ENCODE results near the gene FLNB.

The FLNB gene

DNA sequence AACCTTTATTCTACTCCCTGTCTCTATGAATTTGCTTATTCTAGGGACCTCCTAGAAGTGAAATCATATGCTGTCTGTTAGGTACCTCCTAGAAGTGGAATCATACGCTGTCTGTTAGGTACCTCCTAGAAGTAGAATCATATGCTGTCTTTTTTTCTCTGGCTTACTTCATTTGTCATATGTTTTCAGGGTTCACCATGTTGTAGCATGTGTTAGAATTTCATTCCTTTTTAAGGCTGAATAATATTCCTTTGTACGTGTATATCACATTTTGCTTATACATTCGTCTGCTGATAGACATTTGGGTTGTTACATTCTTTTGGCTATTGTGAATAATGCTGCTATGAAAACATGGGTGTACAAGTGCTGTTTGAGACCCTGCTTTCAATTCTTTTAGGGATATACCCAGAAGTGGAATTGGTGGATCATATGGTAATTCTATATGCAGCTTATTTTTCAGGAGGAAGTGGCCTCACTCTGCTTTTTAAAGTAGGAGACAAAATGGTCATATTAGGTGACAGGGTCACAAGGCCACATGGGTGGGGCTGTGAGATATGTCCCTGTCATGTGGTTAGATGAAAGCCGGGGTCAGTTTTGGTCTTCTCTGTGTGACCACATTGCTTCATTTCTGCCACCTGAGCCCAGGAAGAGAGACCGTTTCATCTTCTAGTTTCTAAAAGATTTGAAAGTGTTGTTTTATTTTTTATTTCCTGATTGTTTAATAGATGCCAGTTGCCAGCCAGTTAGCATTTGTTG, 76.7 kb downstream of the FLNB start:
- DNase-seq, result no peak

DNA sequence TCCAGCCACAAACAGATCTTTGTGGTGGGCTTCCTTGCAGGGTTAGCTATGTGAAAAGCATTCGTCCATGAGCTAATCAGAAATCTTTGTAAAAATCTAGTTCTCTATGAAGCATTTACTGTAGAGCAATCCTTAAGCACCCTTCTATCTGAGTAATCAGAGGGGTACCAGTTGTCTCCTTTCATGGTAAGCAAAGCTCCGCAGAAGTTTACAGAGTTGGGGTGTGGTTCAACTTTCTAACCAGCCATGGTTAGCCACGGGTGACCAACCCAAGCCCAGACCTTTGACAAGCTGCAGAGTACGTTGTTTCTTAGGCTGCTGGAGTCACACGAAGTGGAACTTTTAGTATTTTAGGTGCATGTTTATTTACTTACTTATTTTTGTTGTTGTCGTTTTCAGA, 77.4 kb downstream of the FLNB start:
- DNase-seq, result no peak

DNA sequence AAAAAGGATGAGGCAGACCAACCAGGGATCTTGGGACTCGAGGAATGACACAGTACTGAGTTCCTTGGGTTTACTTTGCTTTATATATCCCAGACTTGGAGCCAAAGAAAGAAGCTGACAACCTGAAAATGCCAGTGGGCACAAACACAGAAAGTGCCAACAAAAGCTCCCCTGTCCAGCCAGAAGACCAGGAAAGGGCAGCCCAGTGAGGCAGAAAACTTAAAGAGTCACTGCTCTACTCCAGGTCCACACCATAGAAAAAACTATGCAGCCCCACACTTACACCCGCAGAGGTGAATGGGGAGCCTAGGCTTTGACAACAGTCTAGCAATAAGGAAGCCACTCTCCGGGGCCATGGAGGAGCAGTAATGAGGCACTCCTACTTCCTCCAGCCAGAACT, 80.3 kb downstream of the FLNB start:
- DNase-seq, result no peak

DNA sequence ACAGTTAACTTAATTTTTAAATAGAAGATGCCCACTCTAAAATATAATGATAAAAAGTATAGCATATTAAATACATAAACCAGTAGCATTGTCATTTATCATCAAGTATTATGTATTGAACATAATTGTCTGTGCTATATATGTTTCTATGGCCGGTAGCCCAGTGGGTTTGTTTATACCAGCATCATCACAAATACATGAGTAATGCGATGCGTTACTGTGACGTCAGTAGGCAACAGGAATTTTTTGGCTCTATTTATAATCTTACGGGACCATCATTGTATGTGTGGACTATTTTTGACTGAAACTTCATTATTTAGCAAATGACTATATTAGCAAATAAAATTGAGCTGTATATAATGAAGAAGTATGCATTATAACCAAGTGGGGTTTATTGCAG, 82.1 kb downstream of the FLNB start:
- no peak for DNase-seq

DNA sequence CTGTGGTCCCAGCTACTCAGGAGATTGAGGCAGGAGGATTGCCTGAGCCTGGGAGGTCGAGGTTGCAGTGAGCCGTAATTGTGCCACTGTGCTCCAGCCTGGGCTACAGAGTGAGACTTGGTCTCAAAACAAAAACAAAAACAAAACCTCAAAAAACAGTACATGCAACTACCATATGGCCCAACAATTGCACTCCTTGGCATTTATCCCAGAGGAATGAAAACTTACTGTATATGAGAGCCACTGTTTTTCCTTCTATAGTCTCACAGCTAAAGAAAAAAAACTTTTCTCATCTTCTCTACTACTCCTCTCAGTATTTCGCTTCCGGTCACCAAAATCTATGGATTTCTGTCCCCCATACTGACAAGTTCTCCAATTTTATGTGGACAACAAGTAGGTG, 84.3 kb downstream of the FLNB start:
- no peak for DNase-seq

DNA sequence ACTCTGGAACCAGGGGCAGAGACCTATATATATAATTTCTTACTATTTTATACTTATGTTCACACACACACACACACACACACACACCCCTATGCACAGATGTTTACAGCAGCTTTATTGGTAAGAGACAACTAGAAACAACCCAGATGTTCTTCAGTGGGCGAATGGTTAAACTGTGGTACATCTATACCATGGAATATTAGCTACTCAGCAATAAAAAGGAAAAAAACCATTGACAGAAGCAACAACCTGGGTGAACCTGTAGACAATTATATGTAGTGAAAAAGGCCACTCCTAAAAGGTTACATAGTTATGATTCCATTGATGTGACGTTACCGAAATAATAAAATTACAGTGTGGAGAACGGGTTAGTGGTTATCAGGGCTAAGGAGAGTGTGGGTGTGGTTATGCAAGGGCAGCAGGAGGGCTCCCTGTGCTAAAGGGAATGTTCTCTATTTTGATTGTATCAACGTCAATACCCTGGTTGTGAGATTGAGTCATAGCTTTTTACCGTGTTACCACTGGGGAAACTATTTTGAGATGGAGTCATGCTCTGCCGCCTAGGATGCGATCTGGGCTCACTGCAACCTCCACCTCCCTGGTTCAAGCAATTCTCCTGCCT, 85.5 kb downstream of the FLNB start:
- peak; percentile 63 for DNase-seq

DNA sequence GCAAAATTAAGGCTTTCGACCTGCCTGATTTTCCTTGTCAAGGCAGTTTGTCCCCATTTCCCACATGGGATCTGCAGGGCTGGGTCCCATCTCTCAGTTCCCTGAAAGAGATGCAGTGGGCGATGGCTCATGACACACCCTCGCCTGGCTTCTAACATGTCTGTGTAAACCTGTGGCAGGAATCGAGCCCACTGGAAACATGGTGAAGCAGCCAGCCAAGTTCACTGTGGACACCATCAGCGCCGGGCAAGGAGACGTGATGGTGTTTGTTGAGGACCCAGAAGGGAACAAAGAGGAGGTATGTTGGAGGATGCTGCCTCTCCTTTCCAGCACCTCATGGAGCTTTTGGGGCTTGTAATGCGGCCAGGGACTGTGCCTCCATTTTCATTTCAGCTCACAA, 86.4 kb downstream of the FLNB start:
- DNase-seq, result no peak

DNA sequence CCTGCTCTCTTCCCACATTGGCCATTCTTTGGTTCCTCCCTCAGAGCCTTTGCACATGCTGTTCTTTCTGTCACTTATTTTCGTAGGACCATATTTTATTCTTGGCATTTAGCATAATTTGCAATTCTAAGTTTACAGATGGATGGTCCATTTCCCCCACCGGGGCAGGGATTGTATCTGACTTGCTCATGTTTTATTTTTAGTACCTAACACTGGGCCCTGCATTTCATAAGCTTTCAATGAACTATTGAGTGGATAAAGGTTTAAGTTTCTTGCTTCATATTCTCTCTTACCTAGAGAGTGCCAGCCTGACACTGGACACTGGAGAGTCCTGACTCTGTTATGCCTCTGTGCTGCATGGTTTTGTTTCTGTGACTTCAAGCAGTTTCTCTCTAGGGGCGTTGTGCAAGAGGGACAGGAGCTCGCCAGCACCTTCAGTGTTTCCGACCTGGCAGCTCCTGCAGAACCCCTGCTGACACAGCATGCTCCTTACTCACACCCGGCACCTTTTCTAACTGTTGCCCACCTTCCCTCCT, 87.4 kb downstream of the FLNB start:
- no peak for DNase-seq

DNA sequence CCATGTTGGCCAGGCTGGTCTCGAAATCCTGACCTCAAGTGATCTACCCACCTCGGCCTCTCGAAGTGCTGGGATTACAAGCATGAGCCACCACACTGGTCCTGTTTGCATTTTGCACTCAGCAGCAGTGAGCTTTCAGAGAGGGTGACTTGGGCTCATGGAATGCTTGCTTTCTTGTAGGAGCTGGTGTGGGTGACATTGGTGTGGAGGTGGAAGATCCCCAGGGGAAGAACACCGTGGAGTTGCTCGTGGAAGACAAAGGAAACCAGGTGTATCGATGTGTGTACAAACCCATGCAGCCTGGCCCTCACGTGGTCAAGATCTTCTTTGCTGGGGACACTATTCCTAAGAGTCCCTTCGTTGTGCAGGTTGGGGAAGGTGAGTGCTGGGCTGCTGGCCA, 90.3 kb downstream of the FLNB start:
- DNase-seq, result no peak

DNA sequence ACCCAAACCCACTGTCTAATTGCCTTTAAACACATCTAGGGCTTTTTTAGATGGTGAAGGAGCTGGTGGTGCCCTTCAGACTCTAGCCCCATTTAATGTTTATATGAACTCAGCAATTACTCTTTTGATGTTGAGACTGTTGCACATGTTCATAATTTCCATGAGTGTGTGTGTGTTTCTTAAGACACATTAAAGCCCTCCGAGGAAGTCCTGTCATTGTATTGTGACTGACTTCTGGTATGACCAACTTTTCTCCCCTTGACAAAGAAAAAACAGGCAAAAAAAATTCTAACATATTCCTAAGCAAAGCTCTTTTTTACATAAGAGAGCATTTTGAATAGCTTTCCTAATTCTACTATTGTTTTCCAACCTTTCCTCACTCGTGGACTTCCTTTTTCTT, 91.6 kb downstream of the FLNB start:
- no peak for DNase-seq

DNA sequence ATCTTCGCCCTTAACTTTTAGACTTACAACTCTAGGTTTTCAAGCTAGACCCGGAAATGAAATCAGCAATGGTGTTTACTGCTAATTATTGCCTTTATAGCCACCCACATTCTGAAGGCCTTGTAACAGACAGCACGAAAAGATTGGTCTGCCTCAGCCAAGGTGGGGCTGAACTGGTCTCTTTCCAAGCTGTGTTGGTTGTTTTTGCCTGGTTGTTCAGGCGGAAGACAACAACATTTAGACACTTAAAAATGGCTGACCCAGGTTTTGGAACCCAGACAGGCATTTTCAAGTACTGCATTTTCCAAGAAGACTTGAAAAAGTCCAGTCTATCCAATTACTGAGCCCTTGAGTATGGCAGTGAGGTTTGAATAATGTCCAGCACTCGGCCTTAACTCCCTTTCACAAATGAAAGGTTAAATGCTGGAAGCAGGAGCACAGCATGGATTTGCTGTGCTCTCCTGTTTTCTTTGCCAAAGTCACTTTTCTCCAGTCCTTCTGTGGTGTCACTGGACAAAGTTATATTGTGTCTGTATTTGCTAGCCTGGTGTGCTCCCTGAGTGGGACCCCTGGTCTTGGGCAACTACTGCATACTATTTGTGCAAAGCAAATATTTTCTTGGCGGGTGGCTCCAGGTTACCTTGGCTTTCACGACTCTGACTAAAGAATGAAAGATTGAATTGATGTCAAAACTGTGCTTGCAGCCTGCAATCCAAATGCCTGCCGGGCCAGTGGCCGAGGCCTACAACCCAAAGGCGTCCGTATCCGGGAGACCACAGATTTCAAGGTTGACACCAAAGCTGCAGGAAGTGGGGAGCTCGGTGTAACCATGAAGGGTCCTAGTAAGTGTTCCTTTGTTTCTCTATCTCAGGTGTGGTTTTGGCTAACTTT, 93.5 kb downstream of the FLNB start:
- DNase-seq, result no peak

DNA sequence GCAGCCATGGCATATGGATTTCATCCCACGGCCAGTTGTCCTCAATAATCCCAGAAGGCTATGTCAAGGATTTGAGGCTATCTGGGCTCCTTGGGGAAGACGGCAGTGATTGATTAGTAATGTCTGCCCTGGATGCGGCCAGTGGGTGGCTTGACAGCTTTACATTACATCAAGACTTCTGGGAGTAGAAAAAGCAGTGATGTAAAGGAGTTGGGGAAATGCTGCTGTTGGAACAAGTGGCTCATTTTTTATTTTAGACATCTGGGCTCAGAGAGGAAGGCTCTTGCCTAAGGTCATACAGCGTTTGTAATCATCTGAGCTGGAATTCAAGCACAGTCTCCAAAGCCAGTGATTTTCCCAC, 94.1 kb downstream of the FLNB start:
- no peak for DNase-seq

DNA sequence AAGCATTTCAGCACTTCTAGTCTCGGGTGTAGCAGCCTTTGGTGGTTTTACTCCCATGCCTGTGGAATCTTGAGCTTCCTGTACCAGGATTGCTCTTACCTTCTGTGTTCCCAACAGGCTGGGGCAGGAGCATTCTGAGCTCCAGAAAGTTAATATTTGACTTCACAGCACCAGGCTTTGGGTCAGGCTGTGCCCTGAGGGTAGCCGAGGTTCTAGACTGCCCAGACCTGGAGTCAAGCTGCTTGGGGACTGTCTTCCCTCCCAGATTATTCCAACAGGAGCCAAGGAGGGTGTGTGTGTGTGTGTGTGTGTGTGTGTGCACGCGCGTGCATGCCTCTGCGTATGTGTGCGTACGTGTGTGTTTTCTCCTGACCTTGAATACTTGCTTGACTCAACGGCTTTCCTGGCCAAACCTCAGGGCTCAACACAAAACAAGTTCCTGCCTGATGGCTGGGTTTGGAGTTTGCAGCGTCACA, 94.8 kb downstream of the FLNB start:
- no peak for DNase-seq

DNA sequence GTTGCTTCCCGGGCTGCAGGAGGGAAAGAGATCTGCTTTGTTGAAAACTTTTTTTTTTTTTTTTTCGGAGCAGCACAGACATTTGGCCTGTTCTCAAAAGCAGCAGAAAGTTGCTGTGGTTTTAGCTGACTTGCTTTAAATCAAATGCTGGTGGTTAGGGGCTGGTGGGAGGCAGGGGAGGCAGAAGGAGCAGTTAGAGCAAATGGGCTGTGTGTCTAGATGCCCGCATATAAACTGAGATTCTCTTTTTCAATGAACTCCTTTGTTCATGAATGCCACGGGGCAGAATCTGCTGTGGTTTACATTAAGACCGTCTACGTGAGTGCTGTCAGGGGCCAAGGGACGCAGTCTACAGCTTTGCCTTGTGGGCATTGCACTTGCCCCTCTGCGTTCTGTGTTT, 95.9 kb downstream of the FLNB start:
- DNase-seq, result no peak

DNA sequence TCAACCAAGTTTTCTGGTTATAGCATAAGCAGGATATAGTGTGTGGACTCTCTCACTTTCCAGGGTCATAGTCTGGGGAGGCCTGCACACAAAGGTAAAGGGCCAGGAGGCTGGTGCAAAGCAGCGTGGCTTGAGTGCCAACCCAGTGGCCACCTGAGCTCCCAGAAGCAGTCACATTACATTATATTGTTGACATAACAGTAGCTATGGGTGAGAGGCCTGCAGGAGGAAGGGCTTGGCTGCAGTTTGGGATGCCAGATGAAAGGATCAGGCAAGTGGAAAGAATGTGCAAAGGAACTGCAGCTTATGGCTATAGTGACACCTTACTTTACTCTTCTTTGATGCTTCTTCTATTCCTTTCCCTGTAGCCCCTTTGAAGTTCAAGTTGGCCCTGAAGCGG, 96.5 kb downstream of the FLNB start:
- no peak for DNase-seq

DNA sequence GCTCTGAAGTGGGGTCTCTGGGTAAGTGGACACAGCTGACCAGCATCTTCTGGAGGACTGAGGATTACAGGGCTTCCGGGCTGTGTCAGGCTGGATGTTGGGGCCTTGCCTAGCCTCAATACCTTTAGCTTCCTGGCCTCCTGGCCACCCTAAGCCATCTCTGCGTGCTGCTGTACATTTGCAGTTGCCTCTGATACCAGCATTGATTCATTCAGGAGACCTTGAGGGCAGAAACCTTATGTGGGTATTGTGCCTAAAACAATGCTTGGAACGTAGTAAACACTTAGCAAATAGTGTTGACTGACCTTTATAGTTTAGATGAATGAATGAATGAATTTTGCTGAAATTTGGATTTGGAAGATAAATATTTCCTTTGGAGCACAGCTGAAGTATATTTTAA, 97.0 kb downstream of the FLNB start:
- DNase-seq, result no peak

DNA sequence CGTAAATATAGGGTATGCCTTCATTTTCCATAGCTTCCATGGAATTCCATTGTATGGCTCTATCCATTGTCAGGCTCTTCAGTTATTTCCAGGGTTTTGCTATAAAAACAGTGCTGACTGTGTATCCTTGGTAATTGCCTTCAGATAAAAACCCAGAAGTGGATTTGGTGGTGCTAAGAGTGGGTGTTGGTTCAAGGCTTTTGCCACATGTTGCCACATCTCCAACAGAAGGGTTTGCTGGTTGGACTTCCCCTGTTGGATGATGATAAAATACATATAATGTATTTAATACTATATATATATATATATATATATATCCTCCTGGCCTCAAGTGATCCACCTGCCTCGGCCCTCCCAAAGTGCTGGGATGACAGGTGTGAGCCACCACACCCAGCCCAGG, 97.8 kb downstream of the FLNB start:
- no peak for DNase-seq

DNA sequence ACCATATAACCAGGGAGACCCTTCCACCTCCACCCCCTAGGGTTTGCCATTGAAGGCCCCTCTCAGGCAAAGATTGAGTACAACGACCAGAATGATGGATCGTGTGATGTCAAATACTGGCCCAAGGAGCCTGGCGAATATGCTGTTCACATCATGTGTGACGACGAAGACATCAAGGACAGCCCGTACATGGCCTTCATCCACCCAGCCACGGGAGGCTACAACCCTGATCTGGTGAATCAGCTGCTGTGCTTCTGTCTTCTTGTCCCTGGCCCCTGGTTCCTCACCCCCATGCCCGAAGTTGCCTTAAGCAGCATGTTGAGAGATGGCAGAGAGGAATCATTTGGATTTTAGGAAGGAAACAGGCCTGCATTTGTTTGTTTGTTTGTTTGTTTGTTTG, 98.4 kb downstream of the FLNB start:
- no peak for DNase-seq

DNA sequence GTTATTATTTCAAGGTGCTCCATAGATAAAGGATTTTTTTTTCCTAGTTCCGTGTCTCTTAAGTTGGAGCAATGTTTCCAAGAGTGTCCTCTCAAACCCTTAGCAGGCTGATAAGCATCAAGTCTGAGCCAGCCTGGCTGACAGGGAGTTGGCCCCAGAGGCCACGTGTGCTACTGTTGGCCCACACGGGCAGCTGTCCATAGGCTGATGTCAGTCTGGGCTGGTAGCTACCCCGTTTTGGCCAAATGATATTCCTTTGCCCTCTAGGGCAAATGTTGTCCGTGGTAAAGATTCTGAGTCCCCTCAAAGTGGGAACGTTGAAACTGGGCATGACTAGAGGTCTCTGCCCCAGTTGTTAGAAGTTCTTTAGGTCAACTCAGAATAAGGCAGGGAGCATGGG, 99.4 kb downstream of the FLNB start:
- DNase-seq, result no peak

DNA sequence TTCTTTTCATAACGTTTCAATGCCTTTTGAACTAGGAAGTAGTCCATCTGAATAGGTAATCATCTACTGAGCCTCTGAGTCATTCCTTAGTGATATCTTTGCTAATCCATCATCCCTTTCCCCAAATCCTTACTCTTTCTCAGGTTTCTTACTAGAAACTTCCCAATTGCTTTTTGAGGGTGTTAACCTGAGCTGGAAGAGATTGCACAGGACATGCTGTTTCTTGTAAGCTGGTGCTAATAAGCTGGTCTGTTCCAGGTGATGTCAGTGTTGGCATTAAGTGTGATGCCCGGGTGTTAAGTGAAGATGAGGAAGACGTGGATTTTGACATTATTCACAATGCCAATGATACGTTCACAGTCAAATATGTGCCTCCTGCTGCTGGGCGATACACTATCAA, 101.5 kb downstream of the FLNB start:
- DNase-seq, result no peak

DNA sequence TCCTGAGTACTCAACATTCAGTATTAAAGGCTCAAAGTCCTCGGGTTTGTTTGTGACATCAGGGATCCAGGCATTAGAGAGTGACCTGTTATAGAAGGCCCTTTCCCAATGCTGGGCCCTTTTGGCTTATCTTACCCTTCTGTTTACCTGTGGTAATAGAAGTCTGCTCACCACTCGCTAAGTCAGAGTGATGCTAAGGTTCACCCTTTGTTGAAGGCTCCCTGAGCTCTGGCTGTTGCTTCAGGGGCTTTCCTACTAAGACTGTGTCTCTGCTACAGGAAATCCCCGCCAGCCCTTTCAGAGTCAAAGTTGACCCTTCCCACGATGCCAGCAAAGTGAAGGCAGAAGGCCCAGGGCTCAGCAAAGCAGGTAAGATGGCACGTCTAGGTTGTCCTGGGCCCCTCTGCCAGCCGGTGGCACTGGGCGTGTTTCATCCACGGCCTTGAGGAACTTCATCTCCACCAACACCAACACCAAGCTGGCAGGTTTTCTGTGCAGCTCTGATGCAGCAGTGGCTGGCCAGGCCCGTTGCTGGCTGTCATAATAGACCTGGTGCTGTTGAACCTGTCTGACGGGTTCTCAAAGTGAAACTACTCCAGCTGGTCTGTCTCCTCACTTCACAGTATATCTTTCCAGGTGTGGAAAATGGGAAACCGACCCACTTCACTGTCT, 103.4 kb downstream of the FLNB start:
- no peak for DNase-seq

DNA sequence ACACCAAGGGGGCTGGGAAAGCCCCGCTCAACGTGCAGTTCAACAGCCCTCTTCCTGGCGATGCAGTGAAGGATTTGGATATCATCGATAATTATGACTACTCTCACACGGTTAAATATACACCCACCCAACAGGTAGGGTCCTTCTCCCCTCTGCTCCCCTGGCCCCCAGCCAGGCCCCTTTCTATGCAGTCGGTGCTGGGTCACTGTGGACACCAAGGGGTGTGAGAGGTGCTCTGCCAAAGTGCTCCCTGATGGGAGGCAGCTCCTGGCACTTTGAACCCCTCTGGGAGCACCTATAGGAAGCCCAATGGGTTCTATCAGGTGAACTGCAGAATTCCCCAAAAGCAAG, 103.9 kb downstream of the FLNB start:
- DNase-seq, result no peak

DNA sequence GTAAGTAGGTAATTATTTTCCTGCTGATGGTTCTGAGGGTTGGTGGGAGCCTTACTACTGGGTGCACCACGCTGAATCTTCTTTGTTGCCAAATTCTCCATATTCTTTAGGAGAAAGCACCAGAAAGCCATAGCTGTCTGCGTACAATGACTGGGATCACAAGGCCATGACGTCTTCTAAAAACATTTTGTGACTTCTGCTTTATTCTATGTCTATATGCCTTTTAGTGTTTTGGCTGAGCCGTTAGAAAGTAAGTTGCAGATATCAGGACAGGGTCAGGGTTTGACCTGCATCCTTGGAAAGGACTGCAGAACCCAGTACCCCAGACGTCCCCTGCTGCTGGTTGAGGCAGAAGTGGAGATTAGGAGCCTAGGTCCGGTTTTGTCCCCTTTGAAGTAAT, 107.0 kb downstream of the FLNB start:
- DNase-seq, result no peak

All from T1000 (cell line).